A549 (cell line): ENCODE measurements around the gene PPP6R3. TPM values are rescaled to one million over a fixed set of nuclear protein-coding genes. Genes with fewer than 3 reads are reported as not detected.
A peak's percentile ranks its signal among the peaks of the same experiment; 100 is the strongest.

ENCODE experiments used
- ATAC-seq, 2 experiments: fragments of 200-7000 bp in 1 of 2; fragments of >200 bp in 1 of 2; cut with Nextera tagmentation in 1 of 2; cut with Tn5 transposase in 1 of 2; 3 replicates each; pipeline versions ENCODE4 v1.8.0 to v1.9.1; 2018 to 2020; ENCODE audit warnings: mild to moderate bottlenecking in 1 of 2, moderate library complexity in 1 of 2
- CTCF ChIA-PET: fragments of 300-600 bp; sonication (Branson Sonifier 250); formaldehyde crosslinking; extraction: SDS; loops from one replicate; lab custom pipeline; 2021; ENCODE audit warnings: antibody characterized with exemption, inconsistent platforms; lab: Yijun Ruan, JAX
- POLR2A ChIA-PET: fragments of 350-600 bp; formaldehyde crosslinking; extraction: SDS; loops from one replicate; lab custom pipeline; 2021; ENCODE audit warnings: antibody characterized with exemption, inconsistent platforms; lab: Yijun Ruan, JAX
- DNase-seq, 2 experiments: peaks; one replicate each; pipeline versions ENCODE4 v3.0.0 to v3.0.0-alpha.2; 2011 to 2016; ENCODE audit warnings: low read depth in 1 of 2, low spot score in 1 of 2
- FAIRE-seq: peaks from 2 replicates; lab custom pipeline; 2011; peaks lifted over from hg19 to GRCh38; lab: Jason Lieb, UNC
- H3K27ac ChIP-seq, 2 experiments: fragments of >200 bp; sonication (Bioruptor Twin); formaldehyde crosslinking; 3 replicates each; pipeline ENCODE4 v1.5.1; 2016 to 2017
- H3K4me1 ChIP-seq: fragments of >200 bp; sonication (Bioruptor Twin); formaldehyde crosslinking; 3 replicates; pipeline ENCODE4 v1.6.1; 2016
- H3K4me2 ChIP-seq: fragments of >200 bp; sonication (Bioruptor Twin); formaldehyde crosslinking; 3 replicates; pipeline ENCODE4 v1.6.1; 2016
- H3K4me3 ChIP-seq: fragments of >200 bp; sonication (Bioruptor Twin); formaldehyde crosslinking; 3 replicates; pipeline ENCODE4 v1.5.1; 2016
- H3K9me3 ChIP-seq: fragments of >200 bp; sonication (Bioruptor Twin); formaldehyde crosslinking; 3 replicates; pipeline ENCODE4 v1.6.1; 2016
- CBX2 ChIP-seq: fragments of 200-600 bp; sonication (generic); IDR thresholded peaks from 2 replicates; pipeline ENCODE4 v1.6.1; 2016; ENCODE audit warnings: low read depth, mild to moderate bottlenecking, borderline replicate concordance
- CEBPB ChIP-seq, 2 experiments: fragments of >200 bp in 1 of 2; sonication (Bioruptor Twin) in 1 of 2; formaldehyde crosslinking in 1 of 2; IDR thresholded peaks; 2 replicates each; pipeline ENCODE4 v1.6.1; 2012 to 2016
- EHMT2 ChIP-seq: fragments of 200-600 bp; sonication (generic); IDR thresholded peaks from 2 replicates; pipeline ENCODE4 v1.6.1; 2016; ENCODE audit warnings: antibody characterized with exemption, low read depth, mild to moderate bottlenecking, moderate library complexity
- EP300 ChIP-seq, 2 experiments: fragments of >200 bp; sonication (Bioruptor Twin); formaldehyde crosslinking; IDR thresholded peaks; 2 replicates in 1 of 2; 3 replicates in 1 of 2; pipeline ENCODE4 v1.6.1; 2016 to 2017
- ESRRA ChIP-seq: fragments of 150-350 bp; IDR thresholded peaks from 2 replicates; pipeline ENCODE4 v1.6.1; 2014; ENCODE audit warnings: mild to moderate bottlenecking, low read length, borderline replicate concordance
- FOSB ChIP-seq: fragments of 250-450 bp; sonication (Bioruptor Pico); IDR thresholded peaks from 2 replicates; pipeline ENCODE4 v1.5.0; 2020; ENCODE audit warnings: mild to moderate bottlenecking, moderate library complexity
- FOSL2 ChIP-seq, 2 experiments: fragments of 450-650 bp in 1 of 2; fragments of >200 bp in 1 of 2; sonication (Bioruptor Twin) in 1 of 2; formaldehyde crosslinking; IDR thresholded peaks; 2 replicates each; pipeline versions ENCODE4 v1.5.0 to v1.6.1; 2016 to 2020; ENCODE audit warnings: mild to moderate bottlenecking in 1 of 2, moderate library complexity in 1 of 2
- FOXS1 ChIP-seq: fragments of 250-450 bp; sonication (Bioruptor Pico); IDR thresholded peaks from 2 replicates; pipeline ENCODE4 v1.5.0; 2020; ENCODE audit warnings: mild to moderate bottlenecking, moderate library complexity
- HOXB5 ChIP-seq: fragments of 250-450 bp; sonication (Bioruptor Pico); IDR thresholded peaks from 2 replicates; pipeline ENCODE4 v1.5.0; 2020; ENCODE audit warnings: mild to moderate bottlenecking, moderate library complexity
- KDM5A ChIP-seq: fragments of 200-600 bp; sonication (generic); IDR thresholded peaks from 2 replicates; pipeline ENCODE4 v1.6.1; 2016; ENCODE audit warnings: antibody characterized with exemption, mild to moderate bottlenecking
- MAFK ChIP-seq: fragments of 450-650 bp; IDR thresholded peaks from 2 replicates; pipeline ENCODE4 v1.6.1; 2014; ENCODE audit not compliant: partially characterized antibody
- MYC ChIP-seq: IDR thresholded peaks from 2 replicates; pipeline ENCODE4 v1.6.1; 2012; ENCODE audit warnings: mild to moderate bottlenecking, inconsistent platforms, low read length, improper control_type of control experiment, borderline replicate concordance
- NR3C1 ChIP-seq: fragments of >200 bp; sonication (Bioruptor Twin); formaldehyde crosslinking; IDR thresholded peaks from 3 replicates; pipeline ENCODE4 v1.6.1; 2017
- PHF8 ChIP-seq: fragments of 200-600 bp; sonication (generic); IDR thresholded peaks from 2 replicates; pipeline ENCODE4 v1.6.1; 2016; ENCODE audit warnings: low read depth, mild to moderate bottlenecking, antibody characterized with exemption, moderate library complexity, borderline replicate concordance
- POLR2A ChIP-seq: IDR thresholded peaks from 2 replicates; pipeline ENCODE4 v1.6.1; 2012; ENCODE audit warnings: mild to moderate bottlenecking, low read length
- RAD21 ChIP-seq, 2 experiments: fragments of >200 bp in 1 of 2; sonication (Bioruptor Twin) in 1 of 2; formaldehyde crosslinking in 1 of 2; IDR thresholded peaks in 1 of 2; conservative IDR thresholded peaks in 1 of 2; 2 replicates in 1 of 2; 3 replicates in 1 of 2; pipeline ENCODE4 v1.6.1; 2012 to 2018; ENCODE audit warnings: inconsistent platforms in 1 of 2
- RARB ChIP-seq: fragments of 250-450 bp; sonication (Bioruptor Pico); IDR thresholded peaks from 2 replicates; pipeline ENCODE4 v1.8.0; 2021; ENCODE audit warnings: mild to moderate bottlenecking, moderate library complexity
- RCOR1 ChIP-seq: fragments of 150-350 bp; IDR thresholded peaks from 2 replicates; pipeline ENCODE4 v1.6.1; 2014; ENCODE audit warnings: antibody characterized with exemption, low read length, low read depth
- SREBF2 ChIP-seq: fragments of 450-650 bp; IDR thresholded peaks from 2 replicates; pipeline ENCODE4 v1.6.1; 2014; ENCODE audit warnings: mild to moderate bottlenecking, moderate library complexity
- TFCP2L1 ChIP-seq: fragments of 250-450 bp; sonication (Bioruptor Pico); IDR thresholded peaks from 2 replicates; pipeline ENCODE4 v1.5.0; 2021; ENCODE audit warnings: mild to moderate bottlenecking
- TP53 ChIP-seq: fragments of 250-450 bp; sonication (Bioruptor Pico); IDR thresholded peaks from 2 replicates; pipeline ENCODE4 v1.5.0; 2021; ENCODE audit warnings: mild to moderate bottlenecking, moderate library complexity
- ZC3H11A ChIP-seq: fragments of 450-650 bp; IDR thresholded peaks from 2 replicates; pipeline ENCODE4 v1.6.1; 2014; ENCODE audit warnings: antibody characterized with exemption, mild to moderate bottlenecking
- ZFP36 ChIP-seq: fragments of 450-650 bp; IDR thresholded peaks from 2 replicates; pipeline ENCODE4 v1.6.1; 2014; ENCODE audit warnings: borderline replicate concordance; ENCODE audit not compliant: partially characterized antibody
- ZNF302 ChIP-seq: fragments of 250-450 bp; sonication (Bioruptor Pico); IDR thresholded peaks from 2 replicates; pipeline ENCODE4 v1.9.0; 2021; ENCODE audit warnings: inconsistent platforms, mild to moderate bottlenecking, moderate library complexity
- WGBS: methylation state at CpG from one replicate; pipeline ENCODE4 v1.1.6; 2017; ENCODE audit errors: missing lambda C conversion rate; 5-methylcytosine and 5-hydroxymethylcytosine counted together
- polyA plus RNA-seq, 4 experiments: library from polyadenylated mRNA; depleted of rRNA in 3 of 4; stranded (reverse); fragments of >200 nt; fragmentation: RNase III in 1 of 4; extraction: RNeasy Plus Mini Kit Qiagen cat#74134 plus additional on column Dnase treatment in 1 of 4; gene quantifications; 2 replicates in 3 of 4; 3 replicates in 1 of 4; pipeline ENCODE4 v1.2.3, GENCODE V29; 2011 to 2017
- TF ChIP-seq, protein P1 (sequence below): fragments of >200 bp; sonication (Bioruptor Twin); formaldehyde crosslinking; IDR thresholded peaks from 2 replicates; pipeline ENCODE4 v1.6.1; 2016
- TF ChIP-seq, protein P2 (sequence below): fragments of >200 bp; sonication (Bioruptor Twin); formaldehyde crosslinking; IDR thresholded peaks from 3 replicates; pipeline ENCODE4 v1.5.1; 2016
- TF ChIP-seq, protein P3 (sequence below): fragments of 250-450 bp; sonication (Bioruptor Pico); IDR thresholded peaks from 2 replicates; pipeline ENCODE4 v1.5.0; 2021; ENCODE audit warnings: mild to moderate bottlenecking, moderate library complexity, borderline replicate concordance
- TF ChIP-seq, protein P4 (sequence below): fragments of 150-350 bp; IDR thresholded peaks from 2 replicates; pipeline ENCODE4 v1.6.1; 2014; ENCODE audit warnings: low read depth, mild to moderate bottlenecking, low read length

Gene PPP6R3
- polyA plus RNA-seq, 2 of the 4 experiments (the other 2 are of a cell fraction), result 69.7 to 114 TPM

DNA sequence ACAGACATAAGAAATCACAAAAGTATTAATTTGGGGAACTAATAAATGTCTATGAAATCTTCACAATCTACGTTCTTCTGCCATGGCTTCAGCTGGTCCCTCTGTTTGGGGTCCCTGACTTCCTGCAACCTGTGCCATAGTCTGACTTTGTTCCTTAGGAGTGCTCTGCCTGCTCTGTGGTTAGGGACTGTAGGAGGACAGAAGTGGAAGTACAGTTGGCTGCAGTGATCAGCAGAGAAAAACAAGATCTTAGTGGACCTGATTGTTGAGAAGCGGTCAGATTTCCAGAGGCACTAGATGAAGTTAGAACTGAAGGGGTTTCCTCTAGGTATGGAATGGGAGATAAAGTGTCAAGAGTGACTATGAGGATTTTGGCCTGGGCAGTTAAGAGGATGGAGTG is 80.6 kb downstream of the PPP6R3 start:
- DNase-seq (no peak), ATAC-seq (no peak), FAIRE-seq (no peak)
- H3K4me2 ChIP-seq, result no peak overlapping the region
- no peak overlapping the region for H3K27ac ChIP-seq
- H3K9me3 ChIP-seq, result no peaks in the 10 kb centered on the region
- ChIA-PET POLR2A (no interaction called here), CTCF (no interaction called here)
- TF ChIP-seq CEBPB (IDR thresholded peaks at IDR 0.05) (no peak), EP300 (IDR thresholded peaks at IDR 0.05) (no peak), HOXB5 (no peak), POLR2A (no peak), FOSL2 (IDR thresholded peaks at IDR 0.05) (no peak), FOSL2 (CRISPR knock-in tag; IDR thresholded peaks at IDR 0.05) (no peak), TFCP2L1 (no peak), ESRRA (no peak), MYC (no peak)
- TF ChIP-seq, protein P1, sequence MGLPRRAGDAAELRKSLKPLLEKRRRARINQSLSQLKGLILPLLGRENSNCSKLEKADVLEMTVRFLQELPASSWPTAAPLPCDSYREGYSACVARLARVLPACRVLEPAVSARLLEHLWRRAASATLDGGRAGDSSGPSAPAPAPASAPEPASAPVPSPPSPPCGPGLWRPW, result no peak
- TF ChIP-seq, protein P2, sequence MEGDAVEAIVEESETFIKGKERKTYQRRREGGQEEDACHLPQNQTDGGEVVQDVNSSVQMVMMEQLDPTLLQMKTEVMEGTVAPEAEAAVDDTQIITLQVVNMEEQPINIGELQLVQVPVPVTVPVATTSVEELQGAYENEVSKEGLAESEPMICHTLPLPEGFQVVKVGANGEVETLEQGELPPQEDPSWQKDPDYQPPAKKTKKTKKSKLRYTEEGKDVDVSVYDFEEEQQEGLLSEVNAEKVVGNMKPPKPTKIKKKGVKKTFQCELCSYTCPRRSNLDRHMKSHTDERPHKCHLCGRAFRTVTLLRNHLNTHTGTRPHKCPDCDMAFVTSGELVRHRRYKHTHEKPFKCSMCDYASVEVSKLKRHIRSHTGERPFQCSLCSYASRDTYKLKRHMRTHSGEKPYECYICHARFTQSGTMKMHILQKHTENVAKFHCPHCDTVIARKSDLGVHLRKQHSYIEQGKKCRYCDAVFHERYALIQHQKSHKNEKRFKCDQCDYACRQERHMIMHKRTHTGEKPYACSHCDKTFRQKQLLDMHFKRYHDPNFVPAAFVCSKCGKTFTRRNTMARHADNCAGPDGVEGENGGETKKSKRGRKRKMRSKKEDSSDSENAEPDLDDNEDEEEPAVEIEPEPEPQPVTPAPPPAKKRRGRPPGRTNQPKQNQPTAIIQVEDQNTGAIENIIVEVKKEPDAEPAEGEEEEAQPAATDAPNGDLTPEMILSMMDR, result no peak
- H3K4me1 ChIP-seq, result peaks cover 22% of the 10 kb centered on the region
- no peak overlapping the region for H3K4me3 ChIP-seq
- 93% methylated on average over 2 of the region's 2 CpGs for WGBS

DNA sequence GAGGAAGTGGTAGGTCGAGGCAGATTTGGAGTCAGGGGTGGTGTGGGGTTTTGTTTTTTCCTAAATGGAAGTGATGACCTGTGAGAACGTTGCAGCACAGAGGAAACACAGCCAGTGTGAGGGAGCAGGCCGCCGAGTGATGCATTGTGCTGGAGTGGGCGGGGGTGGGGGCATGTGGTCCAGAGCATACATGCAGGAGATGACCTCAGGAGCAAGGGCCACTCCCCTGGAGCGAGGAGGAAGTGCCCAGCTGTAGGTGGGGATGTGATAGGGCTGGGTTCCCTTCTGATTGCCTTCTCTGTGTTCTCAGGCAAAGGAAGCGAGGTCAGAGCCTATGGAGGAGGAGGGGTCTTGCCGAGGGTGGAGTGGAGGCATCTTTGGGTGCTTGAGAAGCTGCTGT is 81.4 kb downstream of the PPP6R3 start:
- ATAC-seq (peak in 1 of 2 experiments; percentile 16; a peak in 2 of 6 replicates), FAIRE-seq (no peak)
- 90% methylated on average over 8 of the region's 8 CpGs for WGBS

DNA sequence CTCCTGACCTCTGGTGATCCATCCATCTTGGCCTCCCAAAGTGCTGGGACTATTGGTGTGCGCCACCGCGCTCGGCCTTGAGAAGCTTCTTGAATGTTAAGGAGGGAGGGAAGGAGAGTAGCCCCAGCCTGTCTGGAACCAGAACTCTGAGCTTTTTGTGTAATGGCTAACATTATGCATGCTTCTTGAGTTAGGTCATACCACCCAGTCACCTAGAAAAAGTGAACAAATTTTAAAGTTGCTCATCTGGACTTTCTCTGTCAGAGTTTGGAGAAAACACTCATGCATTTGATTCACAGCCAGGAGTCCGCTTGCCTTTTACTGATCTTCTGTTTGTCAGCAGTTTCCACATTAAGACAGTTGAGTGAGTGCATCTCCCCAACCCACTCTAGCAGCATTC is 82.1 kb downstream of the PPP6R3 start:
- DNase-seq, result no peak
- 95% methylated on average over 5 of the region's 5 CpGs for WGBS
- CTCF ChIA-PET, result no interaction called here
- POLR2A ChIA-PET, result no interaction called here
- TF ChIP-seq PHF8 (no peak), RARB (CRISPR knock-in tag) (no peak), RAD21 (conservative IDR thresholded peaks at IDR 0.05 in 1 of 2, IDR thresholded peaks at IDR 0.05 in 1 of 2) (no peak), POLR2A (no peak), FOXS1 (CRISPR knock-in tag) (no peak), NR3C1 (no peak), TFCP2L1 (no peak), MAFK (no peak), CBX2 (no peak)
- H3K9me3 ChIP-seq, result no peaks in the 10 kb centered on the region
- H3K4me1 ChIP-seq, result peaks cover 29% of the 10 kb centered on the region
- H3K27ac ChIP-seq, result no peak overlapping the region
- peak in 1 of 2 experiments; percentile 37; a peak in 3 of 6 replicates for ATAC-seq
- H3K4me2 ChIP-seq, result no peak overlapping the region
- H3K4me3 ChIP-seq, result no peak overlapping the region
- no peak for FAIRE-seq

More for the DNA sequence above, 81.4 kb downstream of the PPP6R3 start:
- Histone ChIP-seq H3K27ac (no peak overlapping the region), H3K4me3 (no peak overlapping the region)
- TF ChIP-seq ZNF302 (CRISPR knock-in tag) (no peak), TFCP2L1 (no peak), KDM5A (no peak), HOXB5 (no peak), FOXS1 (CRISPR knock-in tag) (no peak)
- TF ChIP-seq, all 56 proteins: peak for 0
- H3K9me3 ChIP-seq, result no peaks in the 10 kb centered on the region
- no peak for DNase-seq
- no peak overlapping the region for H3K4me2 ChIP-seq
- ChIA-PET POLR2A (no interaction called here), CTCF (no interaction called here)
- H3K4me1 ChIP-seq, result peaks cover 31% of the 10 kb centered on the region

DNA sequence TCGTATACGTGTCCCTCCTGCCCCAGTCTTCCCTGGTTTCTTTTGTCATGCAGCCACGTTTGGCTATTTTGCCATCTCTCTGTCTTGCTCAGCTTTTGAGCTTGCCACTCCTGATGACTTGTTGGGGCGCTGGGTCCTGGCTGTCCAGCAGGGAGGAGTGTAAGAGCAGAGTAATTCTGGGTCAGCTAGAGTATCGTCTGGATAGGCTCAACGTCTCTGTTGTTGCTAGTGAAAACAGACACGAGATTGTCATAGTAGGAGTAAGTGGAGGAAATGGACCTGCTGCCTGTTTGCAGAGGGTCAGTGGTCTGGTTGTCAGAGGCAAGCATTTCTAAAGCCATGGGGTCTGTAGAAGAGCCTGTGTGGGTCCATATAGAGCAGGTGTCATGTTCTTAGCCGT is 83.0 kb downstream of the PPP6R3 start:
- no peak overlapping the region for H3K27ac ChIP-seq
- TF ChIP-seq EHMT2 (no peak), ZC3H11A (no peak), SREBF2 (no peak), CEBPB (IDR thresholded peaks at IDR 0.05) (no peak), RARB (CRISPR knock-in tag) (no peak), RCOR1 (no peak), ZFP36 (no peak), HOXB5 (no peak), TP53 (no peak), FOXS1 (CRISPR knock-in tag) (no peak), NR3C1 (no peak), FOSB (CRISPR knock-in tag) (no peak)
- TF ChIP-seq, protein P3, sequence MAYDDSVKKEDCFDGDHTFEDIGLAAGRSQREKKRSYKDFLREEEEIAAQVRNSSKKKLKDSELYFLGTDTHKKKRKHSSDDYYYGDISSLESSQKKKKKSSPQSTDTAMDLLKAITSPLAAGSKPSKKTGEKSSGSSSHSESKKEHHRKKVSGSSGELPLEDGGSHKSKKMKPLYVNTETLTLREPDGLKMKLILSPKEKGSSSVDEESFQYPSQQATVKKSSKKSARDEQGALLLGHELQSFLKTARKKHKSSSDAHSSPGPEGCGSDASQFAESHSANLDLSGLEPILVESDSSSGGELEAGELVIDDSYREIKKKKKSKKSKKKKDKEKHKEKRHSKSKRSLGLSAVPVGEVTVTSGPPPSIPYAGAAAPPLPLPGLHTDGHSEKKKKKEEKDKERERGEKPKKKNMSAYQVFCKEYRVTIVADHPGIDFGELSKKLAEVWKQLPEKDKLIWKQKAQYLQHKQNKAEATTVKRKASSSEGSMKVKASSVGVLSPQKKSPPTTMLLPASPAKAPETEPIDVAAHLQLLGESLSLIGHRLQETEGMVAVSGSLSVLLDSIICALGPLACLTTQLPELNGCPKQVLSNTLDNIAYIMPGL (CRISPR knock-in tag), result no peak
- TF ChIP-seq, protein P4, sequence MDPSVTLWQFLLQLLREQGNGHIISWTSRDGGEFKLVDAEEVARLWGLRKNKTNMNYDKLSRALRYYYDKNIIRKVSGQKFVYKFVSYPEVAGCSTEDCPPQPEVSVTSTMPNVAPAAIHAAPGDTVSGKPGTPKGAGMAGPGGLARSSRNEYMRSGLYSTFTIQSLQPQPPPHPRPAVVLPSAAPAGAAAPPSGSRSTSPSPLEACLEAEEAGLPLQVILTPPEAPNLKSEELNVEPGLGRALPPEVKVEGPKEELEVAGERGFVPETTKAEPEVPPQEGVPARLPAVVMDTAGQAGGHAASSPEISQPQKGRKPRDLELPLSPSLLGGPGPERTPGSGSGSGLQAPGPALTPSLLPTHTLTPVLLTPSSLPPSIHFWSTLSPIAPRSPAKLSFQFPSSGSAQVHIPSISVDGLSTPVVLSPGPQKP, result no peak

More for the DNA sequence above, 83.0 kb downstream of the PPP6R3 start:
- ATAC-seq (no peak), DNase-seq (no peak), FAIRE-seq (no peak)
- Histone ChIP-seq H3K4me1 (peaks cover 26% of the 10 kb centered on the region), H3K9me3 (no peaks in the 10 kb centered on the region), H3K4me2 (no peak overlapping the region), H3K4me3 (no peak overlapping the region)
- POLR2A ChIA-PET, result no interaction called here
- WGBS, result 94% methylated on average over 8 of the region's 8 CpGs
- CTCF ChIA-PET, result no interaction called here
